Gastroesophageal sphincter (tissue), 3 donors: Measurements from ENCODE around the gene SMAD3.

Source experiments
- EP300 ChIP-seq: sonication (generic); formaldehyde crosslinking; IDR thresholded peaks from one replicate; pipeline ENCODE4 v1.6.1; 2017; ENCODE audit warnings: antibody characterized with exemption, mild to moderate bottlenecking
- POLR2A ChIP-seq, 2 donors: fragments of 450-650 bp; IDR thresholded peaks; one replicate each; pipeline ENCODE4 v1.6.1; 2017; ENCODE audit warnings: antibody characterized with exemption in 2 of 2, mild to moderate bottlenecking in 2 of 2, moderate library complexity in 1 of 2
- POLR2AphosphoS5 ChIP-seq: sonication (generic); formaldehyde crosslinking; IDR thresholded peaks from one replicate; pipeline ENCODE4 v1.6.1; 2017; ENCODE audit warnings: antibody characterized with exemption
- TF ChIP-seq, protein P1 (sequence below), 4 experiments: fragments of 200-600 bp in 2 of 4; fragments of 450-650 bp in 2 of 4; sonication (generic) in 1 of 4; IDR thresholded peaks; one replicate each; pipeline ENCODE4 v1.5.1; 2017 to 2019; ENCODE audit warnings: antibody characterized with exemption in 4 of 4, mild to moderate bottlenecking in 2 of 4, moderate library complexity in 2 of 4

DNA sequence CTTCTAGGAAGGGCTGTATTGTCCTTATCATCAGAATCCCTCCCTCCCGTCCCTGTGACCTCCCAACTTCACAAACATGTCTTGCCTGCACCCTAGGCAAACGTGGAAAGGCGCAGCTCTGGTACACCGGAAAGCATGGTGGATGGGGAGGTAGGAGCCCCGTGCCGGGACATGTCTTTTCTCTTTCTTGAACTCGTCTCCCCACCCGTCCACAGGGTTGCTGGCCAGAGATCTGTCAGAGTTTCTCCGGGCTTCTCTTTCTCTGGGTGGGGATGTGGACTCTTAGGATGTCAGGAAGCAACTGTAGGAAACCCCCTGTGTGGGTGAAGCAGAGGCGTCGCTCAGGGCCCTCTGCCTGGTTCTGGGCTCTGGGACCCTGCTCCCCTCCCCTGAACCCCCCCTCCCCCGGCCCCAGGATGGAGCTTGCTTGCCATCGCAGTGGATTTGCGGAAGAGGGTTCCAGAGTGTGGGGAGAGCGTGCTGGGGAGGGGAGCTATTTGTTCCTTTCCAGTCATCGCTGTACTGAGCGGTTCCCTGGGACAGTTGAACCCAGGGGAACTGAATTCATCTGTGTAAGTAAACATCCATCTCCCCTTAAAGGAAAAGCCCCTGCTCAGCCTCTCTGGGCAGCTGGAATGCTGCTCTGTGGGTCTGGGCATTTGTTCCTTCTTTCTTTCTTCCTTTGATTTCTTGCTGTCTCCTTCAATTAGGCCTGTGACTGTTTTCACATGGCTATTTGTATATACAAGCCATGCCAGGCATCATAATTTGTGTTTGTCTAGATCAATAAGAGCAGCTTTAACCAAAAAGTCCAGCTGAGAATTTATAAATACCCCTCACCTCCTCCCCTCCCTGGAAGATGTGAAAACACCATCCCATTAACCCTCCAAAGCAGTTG lies 72.8 kb downstream of the SMAD3 start:
- TF ChIP-seq POLR2A (IDR thresholded peaks at IDR 0.05) (no peak), POLR2AphosphoS5 (no peak), EP300 (no peak)
- TF ChIP-seq, protein P1, sequence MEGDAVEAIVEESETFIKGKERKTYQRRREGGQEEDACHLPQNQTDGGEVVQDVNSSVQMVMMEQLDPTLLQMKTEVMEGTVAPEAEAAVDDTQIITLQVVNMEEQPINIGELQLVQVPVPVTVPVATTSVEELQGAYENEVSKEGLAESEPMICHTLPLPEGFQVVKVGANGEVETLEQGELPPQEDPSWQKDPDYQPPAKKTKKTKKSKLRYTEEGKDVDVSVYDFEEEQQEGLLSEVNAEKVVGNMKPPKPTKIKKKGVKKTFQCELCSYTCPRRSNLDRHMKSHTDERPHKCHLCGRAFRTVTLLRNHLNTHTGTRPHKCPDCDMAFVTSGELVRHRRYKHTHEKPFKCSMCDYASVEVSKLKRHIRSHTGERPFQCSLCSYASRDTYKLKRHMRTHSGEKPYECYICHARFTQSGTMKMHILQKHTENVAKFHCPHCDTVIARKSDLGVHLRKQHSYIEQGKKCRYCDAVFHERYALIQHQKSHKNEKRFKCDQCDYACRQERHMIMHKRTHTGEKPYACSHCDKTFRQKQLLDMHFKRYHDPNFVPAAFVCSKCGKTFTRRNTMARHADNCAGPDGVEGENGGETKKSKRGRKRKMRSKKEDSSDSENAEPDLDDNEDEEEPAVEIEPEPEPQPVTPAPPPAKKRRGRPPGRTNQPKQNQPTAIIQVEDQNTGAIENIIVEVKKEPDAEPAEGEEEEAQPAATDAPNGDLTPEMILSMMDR (IDR thresholded peaks at IDR 0.05): no peak
